K562 (cell line): ENCODE measurements around the gene NEDD4. TPM values are rescaled to one million over a fixed set of nuclear protein-coding genes. Genes with fewer than 3 reads are reported as not detected.

Experiments
- ATAC-seq: fragments of 200-7000 bp; cut with Tn5 transposase; 3 replicates; pipeline ENCODE4 v1.9.1; 2020; ENCODE audit warnings: moderate library complexity
- BruUV-seq: library from RNA; stranded (reverse); fragments of 400-500 nt; replicated peaks from 2 replicates; lab custom pipeline; 2021; lab: Mats Ljungman, UMichigan
- CTCF ChIA-PET: fragments of 300-600 bp; formaldehyde crosslinking; extraction: SDS; loops from one replicate; lab custom pipeline; 2021; ENCODE audit warnings: low intra/inter-chr PET ratio; lab: Yijun Ruan, JAX
- POLR2A ChIA-PET: fragments of 300-600, 350-650 bp; sonication (Branson Sonifier 250); formaldehyde crosslinking; extraction: SDS; loops from one replicate; lab custom pipeline; 2021; ENCODE audit warnings: antibody characterized with exemption, inconsistent platforms; lab: Yijun Ruan, JAX
- DNase-seq, 4 experiments: peaks; one replicate each; pipeline versions ENCODE4 v3.0.0 to v3.0.0-alpha.2; 2011 to 2018; ENCODE audit warnings: low spot score in 3 of 4, mixed read lengths in 3 of 4; ENCODE audit errors: extremely low read depth in 1 of 4
- FAIRE-seq: peaks from 2 replicates; lab custom pipeline; 2011; peaks lifted over from hg19 to GRCh38; lab: Jason Lieb, UNC
- H2AFZ ChIP-seq: 2 replicates; pipeline ENCODE4 v1.6.0; 2011; ENCODE audit warnings: low read depth, low read length, control low read depth, inconsistent platforms
- H3K27ac ChIP-seq: fragments of 200-600 bp; 3 replicates; pipeline ENCODE4 v1.8.0; 2011; ENCODE audit warnings: low read depth, mild to moderate bottlenecking, control low read depth, inconsistent platforms, low read length, moderate library complexity, mixed read lengths; ENCODE audit errors: extremely low read depth
- H3K27me3 ChIP-seq, 2 experiments: fragments of 300-600 bp in 1 of 2; 2 replicates in 1 of 2; 3 replicates in 1 of 2; pipeline versions ENCODE4 v1.6.0 to v1.8.0; 2011; ENCODE audit warnings: inconsistent platforms in 2 of 2, low read length in 2 of 2, mild to moderate bottlenecking in 1 of 2, mixed read lengths in 1 of 2, moderate library complexity in 1 of 2; ENCODE audit not compliant: control insufficient read depth in 2 of 2, insufficient read depth in 2 of 2
- H3K36me3 ChIP-seq: fragments of 300-600 bp; 3 replicates; pipeline ENCODE4 v1.8.0; 2011; ENCODE audit warnings: mild to moderate bottlenecking, low read length, inconsistent platforms; ENCODE audit not compliant: control insufficient read depth, insufficient read depth
- H3K4me1 ChIP-seq, 2 experiments: fragments of 200-600 bp in 1 of 2; replicated peaks in 1 of 2; 2 replicates in 1 of 2; 3 replicates in 1 of 2; pipeline versions ENCODE4 v1.5.1 to v1.8.0; 2011; ENCODE audit warnings: inconsistent platforms in 2 of 2, low read length in 2 of 2, mild to moderate bottlenecking in 1 of 2, mixed read lengths in 1 of 2, moderate library complexity in 1 of 2; ENCODE audit not compliant: control insufficient read depth in 2 of 2, insufficient read depth in 2 of 2
- H3K4me2 ChIP-seq: 2 replicates; pipeline ENCODE4 v1.6.1; 2011; ENCODE audit warnings: low read length, control low read depth, inconsistent platforms, mixed read lengths; ENCODE audit not compliant: insufficient read depth
- H3K4me3 ChIP-seq: fragments of 200-600 bp; sonication (generic), shearing (Covaris generic); 2 replicates; pipeline ENCODE4 v1.5.1; 2016; ENCODE audit warnings: control low read depth, inconsistent platforms
- H3K79me2 ChIP-seq: fragments of 200-600 bp; 3 replicates; pipeline ENCODE4 v1.8.0; 2011; ENCODE audit warnings: low read length, inconsistent platforms; ENCODE audit not compliant: control insufficient read depth, insufficient read depth
- H3K9ac ChIP-seq, 2 experiments: 2 replicates each; pipeline versions ENCODE4 v1.6.0 to v1.6.1; 2011; ENCODE audit warnings: low read depth in 2 of 2, low read length in 2 of 2, control low read depth in 1 of 2, inconsistent platforms in 1 of 2, mild to moderate bottlenecking in 1 of 2, mixed read lengths in 1 of 2; ENCODE audit not compliant: insufficient read depth in 1 of 2
- H3K9me1 ChIP-seq: one replicate; pipeline ENCODE4 v1.6.0; 2011; ENCODE audit warnings: inconsistent platforms, mild to moderate bottlenecking, low read length, moderate library complexity; ENCODE audit not compliant: control insufficient read depth, insufficient read depth
- H3K9me3 ChIP-seq: replicated peaks from 2 replicates; pipeline ENCODE4 v1.5.1; 2011; ENCODE audit warnings: low read depth, low read length, inconsistent platforms; ENCODE audit not compliant: control insufficient read depth, insufficient read depth
- H4K20me1 ChIP-seq: replicated peaks from 2 replicates; pipeline ENCODE4 v1.6.1; 2011; ENCODE audit warnings: low read length, inconsistent platforms, mixed read lengths; ENCODE audit not compliant: control insufficient read depth, insufficient read depth
- HMG20A ChIP-seq: fragments of 450-650 bp; formaldehyde crosslinking; conservative IDR thresholded peaks from 2 replicates; pipeline ENCODE4 v1.4.0; 2020; ENCODE audit warnings: mild to moderate bottlenecking, mixed read lengths
- HNRNPL ChIP-seq: fragments of 200-400 bp; formaldehyde crosslinking; IDR thresholded peaks from 2 replicates; pipeline ENCODE4 v1.6.1; 2017; ENCODE audit warnings: low read depth, mild to moderate bottlenecking, low read length
- KDM1A ChIP-seq, 2 experiments: fragments of 450-650 bp; IDR thresholded peaks; 2 replicates each; pipeline ENCODE4 v1.6.1; 2016; ENCODE audit warnings: mild to moderate bottlenecking in 2 of 2
- NR4A1 ChIP-seq, 2 experiments: fragments of 250-450 bp in 1 of 2; fragments of 450-650 bp in 1 of 2; sonication (Bioruptor Pico) in 1 of 2; IDR thresholded peaks; 2 replicates each; pipeline versions ENCODE4 v1.4.0 to v1.6.1; 2016 to 2020; ENCODE audit warnings: mild to moderate bottlenecking in 2 of 2, missing compliant biosample characterization in 1 of 2, missing genetic modification characterization in 1 of 2, moderate library complexity in 1 of 2
- RBM25 ChIP-seq: fragments of 200-400 bp; formaldehyde crosslinking; IDR thresholded peaks from 2 replicates; pipeline ENCODE4 v1.6.1; 2018; ENCODE audit warnings: low read length, low read depth, moderate library complexity; ENCODE audit not compliant: severe bottlenecking
- TFAP4 ChIP-seq: sonication (generic); formaldehyde crosslinking; IDR thresholded peaks from 2 replicates; pipeline ENCODE4 v1.8.0; 2022; ENCODE audit warnings: missing genetic modification reagents, mild to moderate bottlenecking, moderate library complexity, borderline replicate concordance
- ZBTB1 ChIP-seq: sonication (generic); formaldehyde crosslinking; IDR thresholded peaks from 2 replicates; pipeline ENCODE4 v1.8.1; 2023; ENCODE audit warnings: missing genetic modification reagents, low read depth, mild to moderate bottlenecking, borderline replicate concordance
- ZMIZ1 ChIP-seq, 2 experiments: fragments of 150-350 bp in 1 of 2; IDR thresholded peaks; 2 replicates each; pipeline ENCODE4 v1.6.1; 2012 to 2016; ENCODE audit warnings: low read depth in 2 of 2, low read length in 2 of 2, mild to moderate bottlenecking in 1 of 2, moderate library complexity in 1 of 2
- ZNF175 ChIP-seq: fragments of 200-800 bp; sonication (Bioruptor generic); IDR thresholded peaks from 2 replicates; pipeline ENCODE4 v1.6.1; 2016; ENCODE audit warnings: low read depth, mild to moderate bottlenecking, missing genetic modification characterization, missing compliant biosample characterization
- ZNF551 ChIP-seq: fragments of 250-450 bp; sonication (Bioruptor Pico); IDR thresholded peaks from 2 replicates; pipeline ENCODE4 v1.5.0; 2021; ENCODE audit warnings: mild to moderate bottlenecking, moderate library complexity
- WGBS: fragments of 100-300 bp; shearing (Covaris generic); methylation state at CpG from one replicate; pipeline ENCODE4 v1.1.6; 2016; ENCODE audit warnings: low coverage, mixed read lengths; ENCODE audit not compliant: insufficient coverage; ENCODE audit errors: missing lambda C conversion rate; 5-methylcytosine and 5-hydroxymethylcytosine counted together
- in situ Hi-C: fragments of 300-500 bp; cut with MboI; formaldehyde crosslinking; loops from 4 replicates; pipeline ENCODE4 v1.15.0; 2018; ENCODE audit warnings: inconsistent platforms, mixed read lengths
- intact Hi-C: fragments of 100-400 bp; cut with micrococcal nuclease; formaldehyde crosslinking; loops from 2 replicates; pipeline ENCODE4 v1.14.2; 2022
- polyA plus RNA-seq, 8 experiments: library from polyadenylated mRNA; depleted of rRNA in 4 of 8; stranded (reverse) in 5 of 8; unstranded in 3 of 8; fragments of >200 nt; fragmentation: Nextera tagmentation in 2 of 8; fragmentation: Illumina TruSeq in 1 of 8; extraction: Ambion mirVana in 2 of 8; extraction: Trizol in 1 of 8; gene quantifications; 2 replicates each; pipeline versions ENCODE4 v1.2.1 to v1.2.3, GENCODE V29; 2011 to 2014; ENCODE audit warnings: inconsistent platforms in 1 of 8, missing spikeins in 1 of 8
- total RNA-seq, 7 experiments: library from RNA; depleted of rRNA in 6 of 7; stranded (reverse); fragments of >200 nt in 6 of 7; fragmentation: Illumina TruSeq in 2 of 7; extraction: Trizol in 2 of 7; gene quantifications; 2 replicates each; pipeline versions ENCODE4 v1.2.1 to v1.2.3, GENCODE V29; 2011 to 2021; ENCODE audit warnings: low replicate concordance in 1 of 7

Gene NEDD4
- total and polyA plus RNA-seq, 9 of the 15 experiments (the other 6 are each of a cell fraction or from before 2014, with no cell fraction given), result 7.2 to 23.7 (median 17.3) TPM

- TF ChIP-seq ZMIZ1 (IDR thresholded peaks at IDR 0.05; ENCODE audit: low read depth in 2 of 2, low read length in 2 of 2), result no peak
- no peak for TF ChIP-seq ZBTB1 (CRISPR knock-in tag)
- no peak for TF ChIP-seq HMG20A (CRISPR knock-in tag)
- TF ChIP-seq ZNF551 (CRISPR knock-in tag), result no peak
- no peak for TF ChIP-seq NR4A1 (CRISPR knock-in tag; IDR thresholded peaks at IDR 0.05)
- TF ChIP-seq NR4A1 (tag; IDR thresholded peaks at IDR 0.05), result no peak
These were observed 165.5 kb downstream of the NEDD4 start (continued) for GRCh38 chr15:55827955-55828354.

GRCh38 chr15:55827204-55827603 is 166.2 kb downstream of the NEDD4 start:
- BruUV-seq, result no TSS peak
- in situ Hi-C loops (no loop called here), intact Hi-C loops (no loop called here)
- ChIA-PET CTCF (no interaction called here), POLR2A (no interaction called here)
- DNase-seq, result peak in 1 of 4 experiments; percentile 14
- no peak for FAIRE-seq
- Histone ChIP-seq H3K4me1 (no peaks in the 10 kb centered on the region), H3K4me2 (no peak overlapping the region), H4K20me1 (no peaks in the 10 kb centered on the region), H3K9me1 (no peaks in the 10 kb centered on the region), H3K36me3 (no peaks in the 10 kb centered on the region), H3K27me3 (no peaks in the 10 kb centered on the region; a peak in 1 of 5 replicates), H3K27ac (no peak overlapping the region), H2AFZ (no peak overlapping the region), H3K9ac (no peak overlapping the region), H3K4me3 (no peak overlapping the region), H3K79me2 (no peaks in the 10 kb centered on the region), H3K9me3 (no peaks in the 10 kb centered on the region)
- 4% methylated on average over 2 of the region's 2 CpGs for WGBS
- TF ChIP-seq KDM1A (IDR thresholded peaks at IDR 0.05) (no peak), HNRNPL (no peak), TFAP4 (CRISPR knock-in tag) (no peak), ZNF175 (no peak), RBM25 (no peak)
- ATAC-seq, result no peak
